Activated T-cell treated with anti-CD3 and anti-CD28 coated beads, Interleukin-2, amount 50 U/mL, for 48 hours (primary cell): ENCODE data around the gene DDX59.
A peak's percentile ranks its signal among the peaks of the same experiment; 100 is the strongest.

ENCODE experiments used
- DNase-seq, 2 experiments: peaks; one replicate each; pipeline ENCODE4 v3.0.0-alpha.2; 2020

The DDX59 gene

DNA sequence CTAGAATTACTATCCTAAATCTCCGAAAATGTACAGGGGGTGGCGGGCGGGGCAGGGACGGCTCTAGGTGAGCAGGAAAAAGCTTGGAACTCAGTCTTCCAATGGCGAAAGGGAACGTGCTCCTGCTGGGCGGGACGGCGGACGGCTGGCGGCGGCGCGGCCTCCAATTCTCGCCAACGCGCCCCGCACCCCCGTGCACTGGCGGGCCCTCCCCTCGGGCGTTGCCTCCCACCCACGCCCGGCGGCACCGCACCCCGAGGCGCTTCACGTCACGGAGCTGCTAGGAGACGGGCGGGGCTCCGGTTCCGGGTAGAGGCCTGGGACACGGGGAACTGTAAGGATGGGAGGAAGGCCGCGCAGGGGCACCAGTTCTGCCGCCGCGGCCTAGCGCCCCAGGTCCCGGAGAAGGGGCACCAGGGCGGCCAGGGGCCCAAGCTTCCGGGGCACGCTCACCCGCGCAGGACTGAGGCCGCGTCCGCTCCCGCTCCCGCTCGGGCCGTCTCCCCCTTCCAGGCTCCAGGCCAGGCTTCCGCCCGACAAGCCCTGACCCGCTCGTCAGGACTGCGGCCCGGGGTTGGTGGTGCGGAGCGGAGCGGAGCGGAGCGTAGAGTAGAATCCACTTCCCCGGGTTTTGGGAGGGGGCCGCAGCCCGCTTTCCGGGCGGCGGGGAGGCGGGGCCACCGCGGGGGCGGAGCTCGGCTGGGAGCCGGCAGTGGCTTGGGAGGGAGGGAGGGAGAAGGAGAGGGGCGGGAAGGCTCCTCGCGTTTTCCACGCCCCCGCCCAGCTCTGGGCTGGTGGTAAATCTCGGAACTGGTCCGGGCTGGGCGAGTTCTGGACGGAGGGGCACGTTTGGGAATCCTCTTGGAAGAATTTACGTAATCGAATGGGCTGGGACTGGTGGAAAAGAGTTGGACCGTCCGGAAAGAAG is at the start of gene DDX59:
Gene DDX59, minus strand, starts transcription at position 594 of the 928 bp plus-strand sequence. CDS start 3,167 bp downstream, outside the sequence.
- peak; percentile 94 to 96 for DNase-seq

DNA sequence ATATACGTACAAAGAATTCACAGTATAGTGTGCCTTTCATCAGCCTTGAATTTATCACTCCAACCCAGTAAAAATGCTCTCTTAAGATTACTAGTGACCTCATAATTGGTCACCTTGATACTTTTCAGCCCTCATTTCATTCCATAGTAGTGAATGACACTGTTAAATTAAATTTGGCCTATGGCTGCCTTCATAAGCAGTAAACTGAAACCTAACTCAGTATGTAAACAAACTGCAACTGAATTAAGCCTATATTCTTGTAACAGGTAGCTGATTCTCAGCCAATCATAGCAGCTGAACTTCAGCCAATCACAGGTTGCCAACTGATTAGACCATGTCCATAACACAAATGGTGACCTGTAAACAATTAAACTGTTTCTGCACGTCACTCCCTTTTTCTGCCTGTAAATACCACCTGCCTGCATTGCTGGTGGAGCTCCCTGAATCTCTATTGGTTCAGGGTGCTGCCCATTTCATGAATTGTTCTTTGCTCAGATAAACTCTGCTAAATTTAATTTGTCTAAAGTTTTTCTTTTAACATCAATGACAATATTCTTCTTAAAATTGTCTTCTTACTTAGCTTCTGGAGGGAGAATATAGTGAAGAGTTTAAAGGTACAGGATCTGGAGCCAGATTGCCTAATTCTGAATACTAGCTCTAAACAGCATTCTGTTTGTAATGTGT is 44.9 kb upstream of the DDX59 start:
- DNase-seq = no peak

DNA sequence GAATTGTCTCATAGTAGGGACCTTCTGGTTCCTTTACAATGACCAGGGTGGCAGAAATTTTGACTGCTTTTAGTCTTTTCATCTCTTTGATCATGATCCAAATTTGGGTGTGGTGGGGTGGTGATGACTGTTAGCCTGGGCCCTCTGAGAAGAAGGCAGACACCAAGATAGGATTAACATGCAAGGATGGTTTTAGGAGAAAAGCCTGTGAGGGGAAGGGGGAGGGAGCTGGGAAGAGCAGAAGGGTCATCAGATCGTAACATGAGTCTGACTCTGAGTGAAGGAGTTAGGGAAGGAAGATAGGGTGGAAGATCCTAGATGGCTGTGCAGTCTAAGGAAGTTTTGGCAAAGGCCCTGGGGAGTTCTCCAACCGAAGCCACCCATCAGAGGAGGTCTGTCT is 40.5 kb upstream of the DDX59 start:
- no peak for DNase-seq

DNA sequence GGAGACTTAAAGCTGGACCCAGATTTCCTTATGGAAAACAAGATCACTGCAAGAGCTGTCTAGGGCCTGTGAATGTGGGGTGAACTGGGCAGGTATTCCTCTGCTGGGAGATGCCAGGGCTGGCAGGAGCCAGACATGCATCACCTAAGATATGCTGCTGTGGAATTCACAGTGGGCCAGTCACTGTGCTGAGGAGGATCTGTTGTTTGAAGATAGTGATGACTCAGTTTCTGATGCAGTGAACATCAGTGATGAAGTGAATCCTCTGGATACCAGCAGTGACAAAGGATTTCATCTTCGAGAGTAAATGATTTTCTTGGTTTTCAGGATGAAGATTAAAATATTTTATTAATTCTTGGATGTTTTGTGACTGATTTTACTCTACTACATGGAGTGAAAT is 39.1 kb upstream of the DDX59 start:
- no peak for DNase-seq

DNA sequence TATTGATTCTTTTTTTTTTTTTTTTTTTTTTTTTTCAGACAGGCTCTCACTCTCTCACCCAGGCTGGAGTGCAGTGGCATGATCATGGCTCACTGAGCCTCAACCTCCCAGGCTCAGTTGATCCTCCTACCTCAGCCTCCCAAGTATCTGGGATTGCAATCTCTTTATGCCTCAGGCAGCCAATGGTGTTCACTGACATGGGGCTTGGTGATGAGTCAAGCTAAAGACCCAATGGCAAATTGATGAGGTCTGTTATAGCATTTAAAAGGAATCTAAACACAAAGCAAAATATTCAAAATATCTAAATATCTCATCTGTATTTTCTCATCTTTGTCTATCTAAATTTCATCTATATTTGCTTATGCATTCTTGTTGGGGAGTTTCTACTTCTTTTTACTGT is 38.5 kb upstream of the DDX59 start:
- no peak for DNase-seq

DNA sequence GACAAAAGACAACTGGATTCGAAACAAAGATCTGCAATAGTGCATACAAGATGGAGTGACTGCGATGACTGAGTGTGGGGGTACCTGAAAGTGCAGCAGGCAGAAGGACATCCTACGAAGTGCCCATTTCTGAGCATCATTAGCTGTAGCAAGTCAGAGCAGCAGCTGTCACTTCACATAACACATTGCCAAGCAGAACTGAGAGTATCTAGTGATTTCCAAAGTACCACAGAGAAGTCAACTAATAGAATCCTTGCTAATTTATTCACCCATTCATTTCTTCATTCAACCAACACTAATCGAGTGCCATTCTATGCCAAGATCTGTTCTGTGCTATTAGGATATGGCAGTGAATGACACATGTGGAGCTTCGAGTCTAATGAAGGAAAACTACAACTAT is 37.4 kb upstream of the DDX59 start:
- no peak for DNase-seq

DNA sequence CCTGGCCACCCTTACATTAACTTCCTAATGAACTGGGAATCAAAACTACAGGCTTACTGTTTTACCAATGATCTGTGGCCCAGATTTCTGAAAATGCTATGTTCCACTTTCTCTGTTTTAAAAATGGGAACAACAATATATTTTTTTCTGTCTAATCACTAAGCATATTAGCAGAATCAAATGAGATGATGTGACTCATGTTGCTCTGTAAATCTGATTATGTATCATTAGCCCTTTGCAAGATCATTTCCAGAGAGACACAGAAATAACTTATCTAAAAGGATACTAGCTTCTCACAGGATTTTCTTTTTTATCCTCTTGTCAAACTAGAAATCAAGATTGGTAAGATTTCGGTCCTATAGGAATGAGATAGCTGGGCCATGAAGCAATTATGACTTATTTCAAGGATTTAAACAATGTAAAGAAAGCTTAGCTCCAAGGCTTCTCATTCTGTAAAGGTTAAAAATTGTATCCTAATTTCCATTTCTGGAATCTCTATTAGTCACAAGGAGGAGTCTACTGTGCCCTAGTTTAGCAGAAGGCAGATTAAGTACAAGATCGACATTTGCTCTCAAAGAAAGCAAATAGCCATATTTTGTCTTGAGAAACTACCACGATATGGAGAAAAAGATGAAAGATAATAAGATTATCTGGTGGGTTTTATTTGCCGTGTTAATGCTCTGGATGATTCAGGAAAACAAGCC is 36.6 kb upstream of the DDX59 start:
- DNase-seq = no peak

DNA sequence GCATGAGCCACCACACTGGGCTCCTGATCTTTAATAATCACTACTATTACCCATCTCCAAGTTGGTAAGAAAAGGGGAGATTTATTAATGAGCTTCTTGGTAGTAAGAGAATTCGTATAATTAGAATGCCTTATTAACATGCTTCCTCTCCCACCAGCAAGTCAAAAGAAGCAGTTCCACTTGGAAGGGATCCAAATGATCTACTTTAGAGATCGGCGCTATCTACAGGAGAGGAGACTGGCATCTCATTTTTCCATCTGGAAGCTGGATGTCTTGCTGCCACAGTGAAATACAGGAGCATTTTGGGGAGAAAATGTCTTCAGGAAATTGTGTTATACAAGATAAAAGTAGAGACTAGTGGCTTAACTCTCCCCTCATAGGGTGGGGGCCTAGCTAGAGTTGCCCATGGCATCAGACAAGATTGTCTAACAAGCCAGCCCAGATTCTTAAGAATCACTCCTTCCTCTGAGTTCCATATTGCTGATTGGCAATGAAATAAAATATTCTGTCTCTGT is 35.3 kb upstream of the DDX59 start:
- DNase-seq = no peak

DNA sequence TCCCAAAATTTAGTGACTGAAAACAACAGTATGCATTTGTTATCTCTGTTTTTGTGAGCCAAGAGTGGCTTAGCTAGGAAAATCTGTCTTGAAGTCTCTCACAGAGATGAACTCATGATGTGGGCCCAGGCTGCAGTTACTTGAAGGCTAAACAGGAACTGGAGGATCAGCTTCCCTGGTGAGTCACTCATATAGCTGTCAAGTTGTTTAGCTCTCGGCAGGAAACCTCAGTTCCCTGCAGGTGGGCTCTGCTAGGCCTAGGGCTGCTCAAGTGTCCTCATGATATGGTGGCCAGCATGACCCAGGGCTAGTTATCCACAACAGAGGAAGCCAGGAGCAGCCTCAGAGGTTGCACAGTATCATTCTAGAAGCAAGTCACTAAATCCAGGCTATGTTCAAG is 30.2 kb upstream of the DDX59 start:
- DNase-seq = no peak

DNA sequence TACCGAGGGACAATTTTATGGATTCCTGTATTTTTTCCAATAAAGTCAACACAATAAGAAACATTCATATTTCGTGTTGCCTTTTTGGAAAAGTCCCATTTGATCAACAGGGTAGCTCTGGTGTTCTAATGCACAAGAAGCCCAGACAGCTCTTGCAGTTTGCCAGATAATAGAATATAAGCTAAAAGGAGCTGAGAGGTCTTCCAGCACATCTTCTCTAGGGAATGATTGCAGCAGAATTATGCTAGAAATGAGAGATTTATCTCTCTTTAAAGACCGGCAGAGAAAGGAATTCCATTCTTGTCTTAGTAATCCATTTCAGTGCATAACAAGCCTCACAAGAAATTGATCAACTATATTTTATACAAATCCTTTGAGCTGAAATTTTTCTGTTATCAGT is 25.0 kb upstream of the DDX59 start:
- DNase-seq = no peak

DNA sequence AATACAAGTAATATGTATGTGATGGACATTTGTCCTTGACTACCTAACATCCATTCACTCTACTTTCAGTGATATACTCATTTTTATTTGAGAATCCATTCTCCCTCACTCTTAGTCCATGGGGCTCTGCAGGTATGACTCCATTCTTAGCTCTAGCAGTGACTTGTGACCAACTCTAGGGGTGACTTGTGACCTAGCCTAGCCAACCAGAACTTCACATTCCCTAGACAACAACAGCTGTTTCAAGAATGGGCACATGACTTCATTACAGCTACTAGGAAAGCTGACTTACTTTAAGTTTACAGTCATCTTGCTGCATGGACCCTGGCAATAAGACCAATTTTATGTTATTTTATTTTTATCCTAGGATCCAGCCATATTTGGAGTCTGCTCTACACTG is 23.6 kb upstream of the DDX59 start:
- DNase-seq = no peak

DNA sequence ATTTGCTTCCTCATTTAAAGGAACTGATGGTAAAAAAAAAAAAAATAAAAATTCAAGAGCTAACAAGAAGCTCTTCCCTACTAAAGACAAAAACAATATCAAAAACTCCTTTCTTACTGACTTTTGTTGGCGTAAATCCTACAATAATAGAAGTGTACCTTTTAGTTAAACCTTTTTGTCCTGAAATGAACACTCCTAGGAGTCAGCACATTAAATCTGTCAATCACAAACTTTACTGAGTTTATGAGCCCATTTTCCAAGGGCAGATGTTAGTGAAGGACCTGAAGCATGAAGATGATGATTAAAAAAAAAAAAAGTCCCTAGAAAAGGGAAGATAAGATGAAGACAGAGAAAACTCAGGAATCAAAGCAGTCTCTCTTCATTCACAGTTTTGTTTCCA is 22.6 kb upstream of the DDX59 start:
- DNase-seq = no peak

DNA sequence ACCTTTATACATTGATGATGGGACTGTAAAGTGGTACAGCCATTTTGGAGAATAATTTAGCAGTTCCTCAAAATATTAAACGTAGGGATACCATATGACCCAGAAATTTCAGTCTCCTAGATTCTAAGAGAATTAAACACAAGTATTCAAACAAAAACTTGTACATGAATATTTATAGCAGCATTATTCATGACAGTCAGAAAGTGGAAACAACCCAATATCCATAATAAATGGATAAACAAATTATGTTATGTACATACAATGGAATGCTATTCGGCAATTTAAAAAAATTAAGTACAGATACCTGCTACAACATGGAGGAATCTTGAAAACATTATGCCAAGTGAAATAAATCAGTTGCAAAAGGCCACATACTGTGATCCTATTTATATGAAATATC is 16.9 kb upstream of the DDX59 start:
- no peak for DNase-seq

DNA sequence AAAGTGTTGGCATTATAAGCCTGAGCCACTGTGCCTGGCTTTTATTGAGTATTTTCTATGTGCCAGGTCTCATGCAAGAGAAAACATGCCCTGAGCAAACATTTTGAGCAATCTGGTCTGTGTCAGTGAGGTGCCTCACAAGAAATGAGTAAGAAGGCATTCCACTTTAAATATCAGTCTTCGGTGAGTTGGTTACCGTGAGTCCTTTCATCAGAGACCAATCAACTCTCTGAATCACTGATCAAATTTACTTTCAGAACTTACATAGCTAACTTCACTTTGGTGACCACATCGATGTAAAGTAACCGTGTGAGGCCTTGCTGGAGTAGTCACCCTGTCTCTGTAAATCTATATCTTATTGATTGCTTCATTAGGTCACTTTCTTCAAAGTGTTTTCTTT is 14.3 kb upstream of the DDX59 start:
- no peak for DNase-seq

DNA sequence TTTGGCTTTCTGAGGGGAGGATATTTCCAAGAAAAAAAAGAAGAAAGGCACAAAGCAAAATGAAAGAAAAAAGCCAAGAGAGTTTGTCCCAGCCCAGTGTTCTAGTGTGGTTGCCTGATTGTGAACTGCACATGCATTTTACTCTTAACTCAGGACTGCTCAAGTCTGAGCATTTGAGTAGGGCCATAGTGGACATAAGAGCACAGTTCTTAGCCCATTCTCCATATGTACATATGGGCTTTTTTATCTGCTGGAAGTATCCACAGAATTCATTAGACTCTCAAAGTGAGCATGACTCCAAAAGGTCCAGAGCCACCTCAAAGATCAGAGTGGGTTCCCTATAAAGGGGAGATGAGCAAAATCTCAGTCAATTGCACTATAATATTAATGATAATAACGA is 13.6 kb upstream of the DDX59 start:
- DNase-seq = no peak

DNA sequence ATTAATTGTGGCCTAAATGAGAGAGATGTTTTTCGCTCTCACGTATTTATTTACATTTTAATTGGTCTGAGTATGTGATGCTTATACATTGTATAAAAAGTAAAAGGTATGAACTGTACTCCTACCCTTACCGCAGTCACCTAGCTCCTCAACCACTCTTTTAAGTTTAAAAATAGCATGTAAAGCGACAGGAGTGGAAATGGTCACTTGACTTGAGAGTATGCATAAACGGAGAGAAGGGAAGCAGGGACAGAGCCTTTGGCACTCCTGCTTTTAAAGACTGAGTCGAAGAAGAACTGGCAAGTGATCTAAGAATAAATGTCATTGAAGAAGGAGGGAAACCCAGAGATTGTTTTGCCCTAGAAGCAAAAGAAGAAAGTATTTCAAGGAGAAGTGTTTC is 11.5 kb upstream of the DDX59 start:
- no peak for DNase-seq

DNA sequence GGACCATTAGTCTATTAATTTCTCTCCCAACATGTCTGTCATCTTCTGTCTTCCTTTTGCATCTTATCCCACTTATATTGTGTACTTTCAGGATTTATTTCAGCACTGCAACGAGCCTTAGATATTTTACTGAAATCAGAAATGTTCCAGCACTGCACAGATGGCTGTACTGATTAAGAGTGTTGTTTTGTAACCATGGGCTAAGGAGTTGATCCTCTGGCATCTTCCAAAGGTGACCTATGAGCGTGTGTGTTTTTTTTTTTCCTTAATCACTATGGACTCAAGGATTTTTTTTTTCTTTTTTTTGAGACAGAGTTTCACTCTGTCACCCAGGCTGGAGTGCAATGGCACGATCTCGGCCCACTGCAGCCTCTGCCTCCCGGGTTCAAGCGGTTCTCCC is 7.1 kb upstream of the DDX59 start:
- no peak for DNase-seq

DNA sequence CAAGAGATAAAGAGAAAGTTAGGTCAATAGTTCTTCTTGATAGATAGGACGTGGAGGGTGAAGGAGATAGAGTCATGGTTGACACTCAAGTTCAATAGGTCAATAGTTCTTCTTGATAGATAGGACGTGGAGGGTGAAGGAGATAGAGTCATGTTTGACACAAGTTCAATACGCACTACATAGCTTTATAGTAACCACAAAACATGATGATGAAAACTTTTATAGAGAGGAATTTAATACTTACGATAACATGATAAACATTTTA is 5.8 kb upstream of the DDX59 start:
- DNase-seq = no peak

DNA sequence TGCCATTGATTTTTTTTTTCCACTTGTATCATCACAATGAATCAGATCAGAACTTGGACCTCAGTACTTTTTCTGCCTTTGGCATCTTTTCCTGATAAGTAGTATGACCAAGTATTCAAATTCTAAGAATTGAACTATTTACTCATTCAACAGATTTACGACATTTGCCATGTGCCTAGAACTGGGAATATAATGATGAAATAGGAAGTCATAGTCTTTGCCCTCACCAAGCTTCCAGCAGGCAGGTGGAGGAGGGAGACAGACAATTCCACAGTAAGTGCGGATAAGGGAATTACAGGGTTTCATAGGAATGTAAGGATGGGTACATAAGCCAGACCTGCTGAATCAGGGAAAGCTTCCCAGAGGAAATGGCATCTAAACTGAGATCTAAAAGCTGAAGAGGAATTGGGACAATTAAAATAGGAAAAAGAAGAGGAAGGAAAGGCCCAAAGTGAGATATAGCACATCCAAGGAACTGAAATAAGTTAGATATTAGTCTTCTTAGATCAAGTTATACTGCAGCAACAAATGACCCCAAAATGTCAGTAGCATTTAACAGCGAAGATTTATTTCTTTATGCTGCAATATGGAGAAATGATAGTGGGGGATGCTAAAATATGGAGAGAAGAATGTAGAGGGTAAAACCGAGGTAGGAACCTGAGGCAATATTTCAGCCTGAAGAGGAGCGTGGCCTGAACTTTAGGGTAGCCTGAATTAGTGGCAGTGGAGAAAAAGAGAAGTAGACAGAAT is 5.3 kb upstream of the DDX59 start:
- DNase-seq = no peak

DNA sequence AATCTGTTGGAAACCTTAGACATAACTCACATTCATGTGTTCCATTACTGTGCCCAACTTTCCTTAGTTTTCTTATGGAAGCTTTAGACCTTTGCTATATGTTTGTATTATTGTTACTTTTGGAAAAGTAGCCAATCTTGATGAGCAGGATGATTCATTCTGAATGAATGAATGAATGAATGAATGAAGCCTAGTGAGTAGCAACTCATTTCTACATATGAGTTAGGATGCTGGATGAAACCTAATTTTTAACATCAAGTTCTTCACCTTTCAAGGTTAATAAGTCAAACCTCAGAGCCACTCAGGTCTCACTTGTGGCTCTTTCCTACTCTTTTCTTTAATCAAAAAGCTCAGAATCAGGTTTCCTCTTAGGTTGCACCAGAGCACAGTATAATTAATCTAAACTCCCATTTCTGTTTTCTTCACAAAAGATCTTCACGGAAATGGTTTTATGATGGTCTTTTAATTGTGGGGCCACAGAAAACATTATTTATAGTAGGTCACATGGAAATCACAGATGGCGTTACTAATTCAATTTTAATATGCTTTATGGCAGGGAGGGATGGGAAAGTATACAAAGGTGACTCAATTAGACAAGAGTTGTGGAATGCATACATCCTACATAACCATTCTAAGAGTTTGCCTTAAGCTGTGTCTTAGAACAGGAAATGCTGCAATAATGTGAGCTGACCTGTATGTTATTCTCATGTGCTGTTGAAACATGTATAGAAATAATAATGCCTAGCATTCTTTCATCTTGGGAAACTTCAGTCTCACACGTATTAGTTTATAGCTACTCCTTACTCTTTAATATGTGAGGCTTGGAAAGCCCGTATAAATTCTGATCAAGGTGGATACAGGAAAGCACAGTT is 4.5 kb upstream of the DDX59 start:
- DNase-seq = no peak

DNA sequence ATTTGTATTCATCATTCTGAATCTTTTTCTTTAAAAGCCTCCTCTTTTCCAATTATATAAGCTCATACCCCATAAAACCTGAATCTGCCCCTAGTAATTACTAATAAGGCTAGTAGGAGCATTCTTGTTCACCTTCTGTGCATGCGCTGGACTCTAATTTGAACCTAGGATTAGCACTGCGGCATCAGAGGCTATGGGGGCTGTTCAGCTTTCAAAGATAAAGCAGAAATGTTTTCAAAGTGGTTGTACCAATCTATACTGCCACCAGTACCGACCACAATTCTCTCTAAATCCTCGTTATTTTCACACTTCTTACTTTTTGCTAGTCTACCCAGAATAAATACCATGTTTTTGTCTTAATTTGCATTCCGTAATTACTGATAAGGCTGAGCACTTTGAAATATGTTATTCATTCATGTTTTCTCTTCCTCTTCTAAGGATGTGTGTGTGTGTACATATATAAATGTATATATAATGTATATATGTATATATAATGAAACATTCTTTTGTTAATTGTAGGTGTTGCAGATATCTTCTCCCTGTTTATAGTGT is 1.6 kb upstream of the DDX59 start:
- DNase-seq = no peak
